Stimulated activated CD4-positive, alpha-beta T cell treated with anti-CD3 and anti-CD28 coated beads, TNF-alpha, amount 100 ng/mL, for 1 hour (primary cell): ENCODE results near the gene PBXIP1.

ENCODE experiments used
- DNase-seq, 3 donors: peaks; one replicate each; pipeline ENCODE4 v3.0.0-alpha.2; 2020; ENCODE audit warnings: low read depth in 3 of 3, low spot score in 1 of 3

Gene PBXIP1

GRCh38 chr1:154973344-154974101 is 17.6 kb upstream of the PBXIP1 start:
- peak; percentile 67 to 87 (median 78) for DNase-seq

DNA sequence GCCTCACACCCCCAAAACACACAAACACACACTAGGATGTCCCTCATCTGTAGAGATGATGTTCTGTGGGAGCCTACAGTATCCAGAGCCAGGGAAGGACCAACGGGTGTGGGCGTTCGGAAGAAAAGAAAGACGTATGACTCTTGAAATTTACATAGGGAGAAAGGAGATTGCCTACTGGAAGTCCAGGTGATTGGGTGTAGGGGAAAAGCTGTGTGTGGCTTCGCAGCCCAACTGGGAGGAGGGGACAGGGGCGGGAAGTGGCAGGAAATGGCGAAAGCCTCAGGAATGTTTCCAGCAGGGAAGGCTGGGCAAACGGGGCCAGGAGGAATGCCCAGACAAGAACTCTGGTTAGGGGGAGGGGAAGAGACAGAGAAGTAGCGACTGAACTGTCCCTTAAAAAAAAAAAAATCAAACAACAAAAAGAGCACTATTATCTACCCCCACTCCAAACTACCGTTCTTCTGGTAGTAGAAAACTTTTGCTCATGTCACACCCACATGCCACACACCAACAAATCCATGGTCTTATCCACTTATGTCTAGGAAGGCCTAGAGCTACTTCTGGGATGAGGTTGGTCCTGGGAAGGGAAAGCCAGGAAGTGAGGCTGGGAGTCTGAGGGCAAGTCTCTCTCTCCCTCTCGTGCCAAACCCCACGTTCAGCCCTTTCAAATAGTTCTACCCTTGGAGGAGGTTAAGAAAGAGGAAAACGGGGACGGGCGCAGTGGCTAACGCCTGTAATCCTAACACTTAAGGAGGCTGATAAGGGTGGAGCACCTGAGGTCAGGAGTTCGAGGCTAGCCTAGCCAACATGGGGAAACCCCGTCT is 16.8 kb upstream of the PBXIP1 start:
- DNase-seq = no peak

DNA sequence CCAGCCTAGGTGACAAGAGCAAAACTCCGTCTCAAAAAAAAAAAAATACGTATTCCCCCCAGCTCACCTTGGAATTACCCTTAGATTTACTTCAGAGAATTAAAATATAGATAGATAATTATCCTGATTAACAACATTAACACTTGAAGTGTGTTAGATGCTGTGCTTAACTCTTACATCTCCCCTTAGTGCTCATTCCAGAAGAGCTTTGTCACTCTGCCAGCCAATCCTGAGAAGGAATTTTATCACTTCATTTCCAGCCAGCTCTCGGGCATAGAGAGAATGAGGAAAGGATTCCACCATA is 16.3 kb upstream of the PBXIP1 start:
- no peak for DNase-seq

- no peak for DNase-seq
Observed at GRCh38 chr1:154971341-154971998, 15.6 kb upstream of the PBXIP1 start.

GRCh38 chr1:154970631-154971340 is 14.9 kb upstream of the PBXIP1 start, which contains the start of gene SHC1:
Gene SHC1, minus strand, starts transcription at chr1:154970747. Its CDS starts 221 bp downstream, at chr1:154970526.
- DNase-seq = peak in 1 of 3 donors; percentile 25

DNA sequence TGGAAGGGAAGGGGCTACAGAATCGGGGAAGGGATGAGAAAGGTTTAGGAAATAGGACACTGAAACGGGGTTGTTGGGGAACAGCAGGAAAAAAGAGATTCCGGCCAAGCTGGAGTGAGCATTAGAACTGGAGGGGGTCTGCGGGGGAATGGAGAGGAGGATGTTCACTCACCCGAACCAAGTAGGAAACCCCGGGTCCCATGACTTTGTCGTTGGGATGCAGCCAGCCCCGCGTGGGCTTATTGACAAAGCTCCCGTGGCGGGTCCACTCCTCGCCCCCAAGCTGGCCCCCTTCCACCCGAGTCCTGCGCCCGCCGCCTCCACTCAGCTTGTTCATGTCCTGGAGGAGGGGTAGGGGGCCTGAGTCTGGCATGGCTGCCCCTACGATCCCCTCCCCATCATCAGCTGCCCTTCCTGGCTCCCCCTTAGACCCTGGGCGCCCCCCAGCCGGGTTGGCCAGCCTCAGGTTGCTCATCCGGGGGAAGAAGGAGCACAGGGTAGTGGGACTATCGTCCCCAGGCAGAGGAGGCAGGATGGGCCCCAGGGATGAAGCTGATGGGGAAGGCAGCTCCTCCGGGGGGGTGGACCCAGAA is 14.1 kb upstream of the PBXIP1 start:
- DNase-seq = no peak

DNA sequence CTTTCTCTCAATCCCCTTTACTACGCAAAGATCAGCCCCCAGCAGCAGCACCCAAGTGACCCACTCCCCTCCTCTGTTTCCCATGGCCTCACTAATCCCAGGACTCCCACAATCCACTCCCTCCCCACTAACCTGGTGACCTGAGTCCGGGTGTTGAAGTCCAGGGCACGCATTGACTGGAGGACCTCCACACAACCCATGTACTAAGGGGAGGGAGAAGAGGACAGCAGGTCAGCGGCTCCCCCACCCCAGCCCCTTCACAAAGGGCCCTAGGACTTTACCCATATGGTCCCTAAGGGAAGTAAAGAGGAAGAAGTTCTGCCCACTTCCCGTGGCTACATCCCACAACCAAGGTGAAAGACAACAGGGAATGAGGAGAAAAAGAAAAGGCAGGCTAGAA is 13.3 kb upstream of the PBXIP1 start:
- no peak for DNase-seq

- no peak for DNase-seq
Observed at GRCh38 chr1:154968731-154969130, 12.8 kb upstream of the PBXIP1 start.

- DNase-seq = no peak
Observed at GRCh38 chr1:154967331-154967950, 11.5 kb upstream of the PBXIP1 start.

GRCh38 chr1:154966111-154966510 is 10.2 kb upstream of the PBXIP1 start:
- DNase-seq = no peak

- DNase-seq = no peak
Observed at GRCh38 chr1:154964359-154964758, 8.5 kb upstream of the PBXIP1 start.

- DNase-seq = no peak
Observed at GRCh38 chr1:154963643-154964042, 7.7 kb upstream of the PBXIP1 start.

DNA sequence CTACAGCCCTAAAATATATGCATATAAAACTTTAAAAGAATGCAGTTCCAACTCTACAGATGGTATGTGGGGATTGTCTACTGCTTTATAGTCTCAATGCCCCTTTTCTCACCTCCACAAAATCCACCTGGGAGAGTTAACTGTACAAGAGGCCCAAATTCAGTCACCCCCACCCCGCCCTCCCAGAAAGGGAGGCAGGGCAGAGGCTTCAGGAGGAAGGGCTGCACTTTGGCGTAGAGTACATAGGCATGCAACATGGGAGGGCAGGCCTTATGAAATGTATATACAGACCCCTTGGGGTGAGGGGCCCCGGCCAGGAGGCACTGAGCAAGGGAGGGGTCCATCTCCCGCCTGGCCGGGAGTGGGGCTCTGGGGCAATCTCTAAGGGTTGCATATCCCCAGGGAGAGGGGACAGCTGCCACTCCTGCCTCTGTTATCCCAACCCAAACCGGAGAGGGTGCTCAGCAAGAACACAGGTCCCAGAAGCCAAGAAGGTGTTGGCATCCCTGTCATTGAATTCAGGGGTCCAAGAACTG is 7.0 kb upstream of the PBXIP1 start:
- DNase-seq = no peak

DNA sequence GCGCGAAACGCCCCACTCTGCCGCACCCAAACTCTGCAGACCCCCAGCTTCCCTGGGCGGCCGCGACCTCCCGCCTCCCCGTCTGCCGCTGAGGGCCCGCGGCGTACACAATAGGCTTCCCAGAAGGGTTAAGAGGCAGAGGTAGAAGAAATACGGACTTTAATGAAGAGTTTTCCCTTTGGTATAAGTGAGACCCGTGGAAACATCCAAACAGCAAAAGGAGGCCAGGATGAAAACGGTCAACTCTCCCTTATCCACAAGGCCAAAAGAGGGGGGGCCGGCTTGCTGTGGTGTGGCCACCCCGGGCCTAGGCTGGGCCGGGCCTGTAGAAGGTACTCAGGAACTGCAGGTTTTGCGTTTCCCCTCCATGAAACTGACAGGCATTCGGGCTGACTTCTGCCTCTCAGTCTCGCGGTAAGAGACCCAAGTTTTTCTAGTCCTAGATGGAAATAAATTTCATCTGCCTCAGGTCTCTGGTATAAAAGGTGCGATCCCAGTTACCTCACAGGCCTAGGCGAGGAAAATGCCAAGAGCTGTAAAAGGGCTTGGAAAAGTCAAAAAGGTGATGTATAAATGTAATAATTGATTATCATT is 6.4 kb upstream of the PBXIP1 start:
- no peak for DNase-seq

GRCh38 chr1:154961207-154962155 is 5.6 kb upstream of the PBXIP1 start, which contains the start of gene PYGO2:
Gene PYGO2, minus strand, starts transcription at chr1:154961782. Its CDS starts 206 bp downstream, at chr1:154961576.
- DNase-seq = peak; percentile 45 to 69 (median 55)

DNA sequence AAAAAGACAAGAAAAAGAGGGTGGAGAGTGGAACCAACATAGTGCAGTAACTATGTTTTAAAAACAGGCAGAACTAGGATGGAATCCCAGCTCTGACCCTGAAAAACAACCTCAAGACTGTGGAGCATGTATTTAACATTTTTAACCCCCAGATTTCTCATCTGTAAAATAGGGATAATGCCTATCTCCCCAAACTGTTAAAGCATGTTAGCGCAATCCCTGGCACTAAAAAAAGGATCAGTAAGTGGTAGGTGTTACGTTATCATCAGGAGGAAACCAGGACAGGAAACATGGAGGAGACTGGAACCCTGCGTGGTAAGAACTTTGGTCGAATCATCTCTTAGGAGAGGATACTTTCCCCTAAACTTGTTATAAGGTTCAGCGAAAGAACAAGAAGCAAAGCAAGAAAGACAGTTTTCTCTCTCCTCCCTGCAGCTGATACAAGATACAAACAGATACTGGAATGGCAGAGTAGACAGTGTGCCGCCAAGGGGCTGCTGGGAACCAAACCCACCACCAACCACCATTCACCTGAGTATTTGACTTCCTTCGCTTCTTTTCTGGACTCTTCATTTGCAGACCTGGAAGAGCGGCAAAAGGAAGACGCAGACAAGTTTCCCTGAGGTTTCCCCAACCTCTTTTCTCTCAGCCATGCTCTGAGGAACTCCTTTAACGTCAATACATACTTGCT is 4.7 kb upstream of the PBXIP1 start:
- no peak for DNase-seq

- no peak for DNase-seq
Observed at GRCh38 chr1:154959426-154959780, 3.5 kb upstream of the PBXIP1 start.
